GM19099 (cell line): Measurements from ENCODE around the gene NOC2L.

Experiments
- POLR2A ChIP-seq: IDR thresholded peaks from 3 replicates; pipeline ENCODE4 v1.6.1; 2011; ENCODE audit warnings: low read depth; ENCODE audit not compliant: insufficient read length; ENCODE audit errors: extremely low read depth

NOC2L gene

DNA sequence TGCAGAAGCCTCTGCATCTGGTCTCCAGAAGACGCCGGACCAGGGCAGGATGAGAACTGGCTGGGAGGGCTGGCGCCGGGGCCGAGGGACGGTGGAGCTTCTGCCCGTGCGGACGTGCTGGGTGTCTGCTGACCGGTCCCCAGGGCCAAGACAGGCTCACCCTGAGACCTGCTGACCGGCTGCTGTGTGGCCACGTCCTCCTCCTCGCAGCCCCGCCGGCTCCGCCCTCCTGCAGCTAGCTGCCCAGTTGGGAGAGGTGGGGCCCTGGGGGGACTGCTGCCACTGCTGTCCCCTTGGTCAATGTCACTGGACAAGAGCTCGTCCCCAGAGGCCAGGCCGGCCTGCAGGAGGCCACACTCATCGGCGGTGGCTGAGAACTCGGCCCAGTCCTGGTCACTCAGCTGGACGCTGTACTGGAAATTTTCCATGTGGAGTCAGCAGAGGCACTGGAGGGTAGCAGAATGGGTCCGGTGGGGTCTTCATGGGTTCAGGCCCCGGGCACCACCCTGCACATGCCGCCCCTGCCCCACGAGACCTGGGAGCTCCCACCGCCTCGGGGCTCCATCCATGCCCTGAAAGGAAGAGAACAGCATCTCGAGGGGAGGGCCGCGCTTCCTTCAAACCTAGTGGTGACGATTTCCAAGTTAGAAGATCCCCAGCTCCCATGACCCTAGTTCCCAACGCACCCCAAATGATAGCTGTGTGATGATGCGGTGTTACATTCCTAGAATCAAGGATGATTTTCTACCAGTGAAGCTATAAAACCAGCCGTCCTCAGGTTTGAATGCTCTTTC, 21.7 kb upstream of the NOC2L start:
- no peak for TF ChIP-seq POLR2A

DNA sequence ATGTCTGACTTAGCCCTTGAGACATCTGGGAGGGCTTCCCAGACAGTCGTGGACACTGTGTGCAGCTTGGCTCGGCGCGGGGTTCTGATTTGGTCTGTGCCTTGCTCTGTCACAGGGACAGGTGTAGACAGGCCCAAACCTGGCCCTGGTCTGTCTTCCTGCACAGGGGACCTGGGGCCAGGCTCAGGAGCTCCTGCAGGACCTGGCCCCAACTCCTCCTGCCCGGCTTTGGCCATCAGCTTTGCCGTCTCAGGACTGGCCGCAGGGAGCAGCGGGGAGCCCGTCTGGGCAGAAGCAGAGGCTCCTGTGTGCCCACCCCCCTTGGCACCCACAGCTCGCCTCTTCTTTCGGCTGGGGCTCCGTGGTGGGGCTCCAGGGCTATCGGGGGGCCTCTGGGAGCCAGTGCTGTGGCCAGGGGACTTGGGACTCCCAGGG, 21.1 kb upstream of the NOC2L start:
- TF ChIP-seq POLR2A = no peak

DNA sequence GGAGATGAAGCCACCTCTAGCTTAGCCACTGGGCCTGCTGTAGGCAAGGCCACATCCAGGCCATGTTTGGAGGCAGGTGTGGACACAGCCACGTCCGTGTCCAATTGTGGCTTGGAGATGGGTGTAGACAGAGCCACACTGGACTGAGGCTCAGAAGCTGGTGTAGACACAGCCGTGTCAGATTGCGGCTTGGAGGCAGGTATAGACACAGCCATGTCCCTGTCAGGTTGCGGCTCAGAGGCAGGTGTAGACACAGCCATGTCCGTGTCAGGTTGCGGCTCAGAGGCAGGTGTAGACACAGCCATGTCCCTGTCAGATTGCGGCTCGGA, 20.7 kb upstream of the NOC2L start:
- TF ChIP-seq POLR2A = no peak

DNA sequence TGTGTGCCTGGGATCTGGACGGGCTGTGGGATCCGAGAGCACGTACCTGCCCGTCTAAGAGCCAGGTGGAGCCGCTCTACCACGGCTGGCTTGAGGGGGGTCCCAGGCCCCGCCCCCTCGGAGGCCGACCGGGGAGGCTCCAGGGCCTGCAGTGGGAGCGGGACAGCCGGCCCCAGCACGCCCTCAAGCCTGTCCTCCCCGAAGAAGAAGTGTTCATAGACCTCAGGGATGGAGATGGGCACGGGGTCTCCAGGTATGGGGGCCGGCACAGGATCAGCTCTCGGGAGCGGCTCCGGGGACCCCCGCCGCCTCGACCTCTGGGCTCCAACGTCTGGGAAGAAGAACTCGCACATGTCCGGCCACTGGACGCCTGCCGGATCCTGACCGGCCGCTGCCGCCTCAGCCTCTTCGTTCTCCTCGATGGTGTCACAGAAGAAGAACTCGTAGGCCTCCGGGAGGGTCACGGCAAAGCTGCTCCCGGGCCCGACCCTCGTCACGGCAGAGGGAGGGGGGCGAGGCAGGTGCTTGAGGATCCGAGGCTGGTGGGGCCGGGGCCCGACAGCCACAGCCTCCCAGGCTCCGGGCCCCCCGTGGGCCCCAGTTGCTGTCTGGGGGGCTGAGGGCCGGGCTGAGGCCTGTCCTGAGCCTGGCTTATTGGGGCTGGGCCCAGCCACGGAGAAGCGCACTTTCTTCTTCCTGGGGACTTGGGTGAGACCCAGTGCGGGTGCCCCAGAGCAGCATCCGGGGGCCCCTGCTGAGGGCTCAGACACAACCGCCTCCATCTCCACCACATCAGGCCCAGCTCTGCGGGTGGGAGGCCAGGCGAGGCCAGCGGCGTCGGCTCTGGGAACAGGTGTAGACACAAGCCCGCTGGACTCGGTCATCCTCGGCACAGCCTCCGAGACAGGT, 20.0 kb upstream of the NOC2L start:
- no peak for TF ChIP-seq POLR2A

DNA sequence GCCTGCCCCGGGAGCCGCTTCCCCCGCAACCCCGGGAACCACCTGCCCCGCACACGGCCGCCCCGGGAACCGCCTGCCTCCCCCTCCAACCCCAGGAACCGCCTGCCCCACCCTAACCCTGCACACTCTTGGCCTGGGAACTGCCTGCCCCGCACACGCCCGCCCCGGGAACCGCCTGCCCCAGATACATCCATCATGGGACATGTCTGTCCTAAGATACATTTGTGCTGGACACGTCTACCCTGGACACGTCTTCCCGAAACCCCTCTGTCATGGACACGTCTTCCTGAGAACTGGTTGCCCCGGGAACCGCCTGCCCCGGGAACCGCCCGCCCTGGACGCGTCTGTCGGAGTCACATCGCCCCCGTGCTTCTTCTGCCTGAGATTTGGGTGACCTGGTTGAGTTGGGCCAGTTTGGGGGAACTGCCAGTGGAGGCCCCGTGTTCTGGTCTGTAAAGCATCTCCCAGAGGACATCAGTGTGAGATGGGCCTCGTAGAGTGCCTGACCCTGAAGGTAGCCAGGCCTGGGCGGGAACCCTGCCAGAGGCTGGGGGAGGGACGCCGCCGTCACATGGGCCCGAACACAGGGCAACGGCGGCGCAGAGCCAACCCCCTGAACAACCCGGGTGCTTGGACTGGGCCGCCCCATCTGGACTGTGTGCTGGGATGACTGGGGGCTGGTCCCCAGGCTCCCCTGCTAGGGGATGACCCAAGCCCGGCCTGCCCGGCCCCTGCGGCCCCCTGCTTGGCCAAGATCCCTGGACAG, 19.2 kb upstream of the NOC2L start:
- TF ChIP-seq POLR2A = no peak

DNA sequence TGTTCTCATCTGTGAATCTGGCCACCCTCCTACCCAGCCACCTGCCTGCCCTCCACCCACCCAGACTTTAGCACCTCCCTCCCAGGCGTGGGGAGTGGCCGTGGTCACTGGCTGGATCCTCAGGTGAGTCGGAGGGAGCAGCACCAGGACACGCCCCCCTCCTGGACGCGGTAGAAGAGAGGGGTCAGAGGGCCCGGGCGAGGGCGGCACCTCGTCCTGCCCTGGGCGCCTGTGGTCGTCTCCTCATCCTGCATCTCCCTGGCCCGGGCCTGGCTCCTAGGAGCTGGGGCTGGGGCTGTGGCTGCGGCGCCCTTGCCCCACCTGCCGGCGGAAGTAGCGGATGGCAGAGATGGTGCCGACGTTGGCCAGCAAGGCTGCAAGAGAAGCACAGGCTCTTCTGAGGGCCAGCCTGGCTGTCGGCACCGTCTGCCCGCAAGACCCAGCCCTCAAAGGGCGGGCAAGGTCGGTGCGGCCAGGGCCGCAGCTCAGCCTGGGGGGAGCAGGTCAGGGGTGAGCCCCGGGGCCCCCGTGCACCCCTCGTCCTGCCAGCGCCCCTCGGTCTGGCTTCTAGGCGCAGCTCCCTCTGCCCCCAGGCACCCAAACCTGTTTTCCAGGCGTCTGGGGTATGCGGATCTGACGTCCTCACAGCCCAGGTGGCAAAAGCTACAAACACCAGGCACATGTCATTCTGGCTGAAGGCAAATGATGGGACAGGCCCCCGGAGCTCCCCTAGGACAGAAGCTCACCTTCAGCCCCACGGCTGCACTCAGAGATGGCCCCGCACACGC, 17.0 kb upstream of the NOC2L start:
- TF ChIP-seq POLR2A = no peak

DNA sequence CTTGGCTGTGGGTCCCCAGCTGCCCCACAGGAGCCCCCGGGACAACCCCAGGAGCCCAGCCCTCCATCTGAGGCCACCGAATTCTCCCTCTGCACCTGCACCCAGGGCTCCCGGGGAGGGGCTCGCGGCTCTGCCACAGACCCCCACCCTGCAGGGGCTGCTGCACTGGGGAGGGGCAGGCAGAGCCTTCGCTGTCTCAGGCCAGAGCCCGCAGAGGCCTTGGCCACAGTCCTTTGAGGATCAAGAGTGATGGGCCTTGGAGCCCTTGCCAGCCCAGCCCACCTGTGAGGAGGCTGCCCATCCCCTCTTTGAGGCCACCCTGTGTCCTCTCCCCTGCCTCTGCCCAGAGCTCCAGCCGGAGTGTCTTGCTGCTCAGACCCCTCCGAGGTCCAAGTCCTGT, 16.3 kb upstream of the NOC2L start:
- no peak for TF ChIP-seq POLR2A

DNA sequence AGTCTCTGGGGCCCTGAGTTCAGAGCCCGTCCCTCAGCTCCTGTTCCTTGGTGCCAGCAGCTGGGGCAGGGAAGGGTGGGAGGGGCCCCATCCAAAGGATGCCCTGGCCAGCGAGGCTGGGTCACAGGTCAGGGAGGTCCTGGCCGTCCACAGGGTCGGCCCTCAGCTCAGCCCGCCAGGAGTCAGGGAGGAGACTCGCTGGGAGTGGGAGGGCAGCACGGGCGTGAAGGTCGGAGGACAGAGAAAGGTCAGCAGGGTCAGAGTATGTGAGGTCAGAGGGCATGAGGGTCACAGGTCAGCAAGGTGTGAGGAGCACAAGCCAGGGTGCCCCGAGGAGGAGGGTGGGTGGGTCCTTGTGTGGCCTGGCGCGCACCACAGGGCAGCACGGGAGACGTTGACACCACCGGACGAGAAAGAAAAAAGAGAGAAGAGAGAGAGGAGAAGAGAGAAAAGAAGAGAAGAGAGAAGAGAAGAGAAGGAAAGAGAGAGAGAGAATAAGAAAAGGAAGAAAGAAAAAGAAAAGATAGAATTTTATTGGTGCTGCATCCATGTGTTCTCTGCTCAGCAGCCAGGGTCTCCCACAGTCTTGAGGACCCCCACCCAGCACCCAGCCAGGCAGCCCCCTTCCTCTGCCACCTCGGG, 15.8 kb upstream of the NOC2L start:
- no peak for TF ChIP-seq POLR2A

DNA sequence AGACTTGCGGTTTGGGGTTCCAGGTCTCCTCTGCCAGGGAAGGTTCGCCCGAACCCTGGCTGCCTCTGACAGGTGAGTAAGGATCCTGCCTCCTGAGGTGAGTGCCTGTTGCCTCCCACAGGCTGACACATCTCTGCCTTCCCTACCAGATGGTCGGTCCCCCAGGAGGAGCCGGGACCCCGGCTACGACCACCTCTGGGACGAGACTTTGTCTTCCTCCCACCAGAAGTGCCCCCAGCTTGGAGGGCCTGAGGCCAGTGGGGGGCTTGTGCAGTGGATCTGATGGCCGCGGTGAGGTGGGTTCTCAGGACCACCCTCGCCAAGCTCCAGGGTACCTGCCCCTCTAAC, 15.2 kb upstream of the NOC2L start:
- TF ChIP-seq POLR2A = no peak

DNA sequence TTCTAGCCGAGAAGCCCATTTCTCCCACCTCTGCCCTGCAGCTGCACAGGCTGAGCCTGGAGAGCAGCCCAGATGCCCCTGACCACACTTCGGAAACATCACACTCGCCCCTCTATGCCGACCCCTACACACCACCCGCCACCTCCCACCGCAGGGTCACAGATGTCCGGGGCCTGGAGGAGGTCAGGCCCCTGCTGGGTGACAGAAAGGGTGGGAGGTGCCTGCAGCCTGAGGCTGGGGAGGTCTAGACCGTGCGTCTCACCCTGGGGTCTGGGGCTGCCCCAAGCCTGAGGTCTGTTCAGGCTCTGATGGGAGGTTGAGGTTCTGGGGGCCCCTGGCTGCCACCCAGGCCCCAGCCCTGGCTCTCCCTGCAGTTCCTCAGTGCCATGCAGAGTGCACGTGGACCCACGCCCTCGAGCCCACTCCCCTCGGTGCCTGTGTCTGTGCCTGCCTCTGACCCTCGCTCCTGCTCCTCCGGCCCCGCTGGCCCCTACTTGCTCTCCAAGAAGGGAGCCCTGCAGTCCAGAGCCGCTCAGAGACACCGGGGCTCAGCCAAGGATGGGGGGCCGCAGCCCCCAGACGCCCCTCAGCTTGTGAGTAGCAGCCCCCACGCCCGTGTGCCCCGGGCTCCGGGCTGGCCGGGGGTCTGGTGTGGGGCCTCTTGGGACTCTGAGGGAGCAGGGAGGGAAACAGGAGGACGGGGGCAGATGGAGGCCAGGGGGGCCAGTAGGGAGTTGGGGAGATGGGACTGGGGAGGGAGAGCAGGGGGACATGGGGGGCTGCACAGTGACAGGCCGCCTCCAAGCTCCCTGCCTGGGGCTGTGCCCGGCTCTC, 14.6 kb upstream of the NOC2L start:
- TF ChIP-seq POLR2A = no peak

DNA sequence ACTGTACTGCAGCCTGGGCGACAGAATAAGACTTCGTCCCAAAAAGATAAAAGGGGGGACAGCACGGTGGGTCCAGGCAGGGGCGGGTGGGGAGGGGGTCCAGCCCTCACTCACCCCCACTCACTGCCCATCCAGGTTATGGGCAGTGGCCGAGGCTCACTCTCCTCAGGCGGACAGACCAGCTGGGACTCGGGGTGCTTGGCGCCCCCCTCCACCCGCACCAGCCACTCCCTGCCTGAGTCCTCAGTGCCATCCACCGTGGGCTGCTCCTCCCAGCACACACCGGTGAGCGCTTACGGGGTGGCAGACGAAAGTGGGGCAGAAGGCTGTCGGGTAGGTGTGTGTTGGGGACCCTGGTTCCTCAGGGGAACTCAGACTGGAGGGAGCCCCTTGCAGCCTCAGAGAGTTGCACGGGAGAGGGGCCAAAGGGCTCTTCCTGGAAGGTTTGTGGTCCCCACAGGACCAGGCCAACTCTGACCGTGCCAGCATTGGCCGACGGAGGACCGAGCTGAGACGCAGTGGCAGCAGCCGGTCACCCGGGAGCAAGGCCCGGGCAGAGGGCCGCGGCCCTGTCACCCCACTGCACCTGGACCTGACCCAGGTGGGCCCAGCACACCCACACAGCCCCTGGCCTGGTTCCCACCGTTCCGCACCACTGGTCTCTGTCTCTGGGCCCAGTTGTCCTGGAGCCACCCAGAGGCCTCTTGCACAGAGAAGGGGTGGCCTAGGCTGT, 13.8 kb upstream of the NOC2L start:
- no peak for TF ChIP-seq POLR2A

DNA sequence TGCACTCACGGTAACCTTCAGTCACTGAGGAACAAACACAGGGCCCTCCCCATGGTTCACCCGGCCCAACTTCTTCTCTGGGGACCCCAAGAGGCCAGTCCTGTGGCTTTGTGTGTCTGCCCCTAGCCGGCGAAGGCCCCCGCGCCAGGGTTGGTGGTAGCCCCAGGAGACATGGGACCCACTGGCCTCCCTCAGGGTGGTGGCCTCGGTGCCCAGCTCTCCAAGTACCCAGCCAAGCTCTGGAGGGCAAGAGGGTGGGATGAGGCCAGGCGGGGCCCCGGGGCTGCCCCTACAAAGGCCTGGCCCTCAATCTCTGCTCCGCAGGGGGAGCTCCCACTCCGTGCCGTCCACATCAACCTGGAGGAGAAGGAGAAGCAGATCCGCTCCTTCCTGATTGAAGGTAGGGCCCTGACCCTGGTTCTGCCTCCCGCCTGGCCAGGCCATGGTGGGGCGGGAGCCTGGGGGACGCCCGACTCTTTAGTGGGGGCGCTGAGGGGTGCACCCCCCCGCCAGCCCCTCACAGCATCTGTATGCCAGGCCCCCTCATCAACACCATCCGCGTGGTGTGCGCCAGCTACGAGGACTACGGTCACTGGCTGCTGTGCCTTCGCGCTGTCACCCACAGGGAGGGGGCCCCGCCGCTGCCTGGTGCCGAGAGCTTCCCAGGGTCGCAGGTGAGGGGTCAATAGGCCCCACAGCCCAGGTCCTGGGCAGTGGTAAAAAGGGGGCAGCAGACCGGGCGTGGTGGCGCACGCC, 12.9 kb upstream of the NOC2L start:
- no peak for TF ChIP-seq POLR2A
